ENCODE measurements around the gene STXBP5. TPM values are rescaled to one million over a fixed set of nuclear protein-coding genes. Genes with fewer than 3 reads are reported as not detected.

The STXBP5 gene
- polyA plus RNA-seq, 1 donor (not counting 4 experiments of a cell fraction or from before 2014, with no cell fraction given) = 19.4 TPM

DNA sequence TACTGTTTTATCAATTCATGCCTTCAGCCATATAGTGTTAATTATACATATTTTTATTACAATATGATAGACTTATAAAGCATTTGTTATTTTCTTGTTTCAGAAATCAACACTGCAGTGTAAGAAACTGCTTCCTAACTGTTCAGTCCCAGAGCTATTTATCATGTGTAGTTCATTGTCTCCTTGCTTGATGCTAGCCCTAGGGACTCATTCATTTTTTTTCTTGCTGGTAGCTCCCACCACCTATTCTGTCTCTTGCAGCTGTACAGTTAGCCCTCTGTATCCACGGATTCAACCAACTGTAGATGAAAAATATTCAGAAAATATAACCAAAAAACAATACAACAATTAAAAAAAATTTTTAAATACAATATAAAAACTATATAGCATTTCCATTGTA, 121.3 kb downstream of the STXBP5 start:
- FAIRE-seq (no peak), DNase-seq (ENCODE audit: low read depth, low spot score) (no peak)
- Histone ChIP-seq H3K9me1 (ENCODE audit: control insufficient read depth, extremely low read depth, insufficient read depth, low read length) (no peaks in the 10 kb centered on the region), H2AFZ (ENCODE audit: control insufficient read depth, low read length) (no peak overlapping the region), H3K36me3 (ENCODE audit: control insufficient read depth in 2 of 2, extremely low read depth in 1 of 2, insufficient read depth in 2 of 2, low read length in 2 of 2) (peaks cover 3 to 4% of the 10 kb centered on the region in 2 experiments), H3K79me2 (ENCODE audit: control insufficient read depth, insufficient read depth, low read length) (no peaks in the 10 kb centered on the region), H3K4me2 (ENCODE audit: control insufficient read depth, extremely low read depth, insufficient read depth, low read depth, low read length) (no peak overlapping the region), H3K9ac (ENCODE audit: control insufficient read depth, extremely low read depth, insufficient read depth, low read length) (no peak overlapping the region), H3K4me3 (ENCODE audit: control insufficient read depth in 2 of 3, extremely low read depth in 1 of 3, insufficient read depth in 2 of 3, low read depth in 1 of 3, low read length in 3 of 3) (no peak overlapping the region), H3K27me3 (ENCODE audit: control insufficient read depth, extremely low read depth, insufficient read depth, low read length) (no peaks in the 10 kb centered on the region), H3K9me3 (ENCODE audit: control insufficient read depth, low read depth, low read length) (no peaks in the 10 kb centered on the region), H3K4me1 (ENCODE audit: control insufficient read depth, extremely low read depth, insufficient read depth, low read length) (no peaks in the 10 kb centered on the region), H3K27ac (ENCODE audit: control insufficient read depth, insufficient read depth, low read length) (no peak overlapping the region), H4K20me1 (ENCODE audit: control insufficient read depth, extremely low read depth, insufficient read depth, low read length) (no peaks in the 10 kb centered on the region)
- dilution Hi-C loops (cut with MboI; ENCODE audit: extremely low pct_ligation_motif_present, low sequenced_read_pairs) = no loop called here
- TF ChIP-seq, protein P1, sequence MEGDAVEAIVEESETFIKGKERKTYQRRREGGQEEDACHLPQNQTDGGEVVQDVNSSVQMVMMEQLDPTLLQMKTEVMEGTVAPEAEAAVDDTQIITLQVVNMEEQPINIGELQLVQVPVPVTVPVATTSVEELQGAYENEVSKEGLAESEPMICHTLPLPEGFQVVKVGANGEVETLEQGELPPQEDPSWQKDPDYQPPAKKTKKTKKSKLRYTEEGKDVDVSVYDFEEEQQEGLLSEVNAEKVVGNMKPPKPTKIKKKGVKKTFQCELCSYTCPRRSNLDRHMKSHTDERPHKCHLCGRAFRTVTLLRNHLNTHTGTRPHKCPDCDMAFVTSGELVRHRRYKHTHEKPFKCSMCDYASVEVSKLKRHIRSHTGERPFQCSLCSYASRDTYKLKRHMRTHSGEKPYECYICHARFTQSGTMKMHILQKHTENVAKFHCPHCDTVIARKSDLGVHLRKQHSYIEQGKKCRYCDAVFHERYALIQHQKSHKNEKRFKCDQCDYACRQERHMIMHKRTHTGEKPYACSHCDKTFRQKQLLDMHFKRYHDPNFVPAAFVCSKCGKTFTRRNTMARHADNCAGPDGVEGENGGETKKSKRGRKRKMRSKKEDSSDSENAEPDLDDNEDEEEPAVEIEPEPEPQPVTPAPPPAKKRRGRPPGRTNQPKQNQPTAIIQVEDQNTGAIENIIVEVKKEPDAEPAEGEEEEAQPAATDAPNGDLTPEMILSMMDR (optimal IDR thresholded peaks at IDR 0.05 in 1 of 3, IDR thresholded peaks at IDR 0.05 in 1 of 3, conservative IDR thresholded peaks at IDR 0.05 in 1 of 3; ENCODE audit: extremely low read depth in 1 of 3, insufficient read depth in 2 of 3, low read length in 3 of 3) = no peak
- TF ChIP-seq EZH2 (IDR thresholded peaks at IDR 0.05; ENCODE audit: low read length) = no peak

DNA sequence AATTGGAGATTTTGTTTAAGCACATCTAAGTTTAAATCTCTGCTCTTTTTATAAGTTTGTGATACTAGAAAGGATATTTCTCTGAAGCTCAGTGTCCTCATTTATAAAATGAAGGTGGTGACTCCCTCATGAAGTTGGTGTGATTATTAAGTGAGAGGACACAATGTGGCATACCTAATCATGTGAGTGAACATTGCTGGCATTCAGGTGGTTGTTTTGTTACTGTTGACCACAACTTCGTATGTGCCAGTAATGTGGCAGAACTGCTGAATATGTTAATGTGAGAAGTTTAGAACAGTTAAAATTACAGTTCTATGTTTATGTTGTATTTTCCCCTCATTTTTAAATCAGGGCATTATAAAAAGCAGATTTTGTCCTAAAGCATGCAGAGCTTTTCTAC, 127.2 kb downstream of the STXBP5 start:
- H3K9me3 ChIP-seq (ENCODE audit: control insufficient read depth, low read depth, low read length) = no peaks in the 10 kb centered on the region
- dilution Hi-C loops (cut with MboI; ENCODE audit: extremely low pct_ligation_motif_present, low sequenced_read_pairs) = no loop called here
- FAIRE-seq = no peak
- no peaks in the 10 kb centered on the region for H3K9me1 ChIP-seq (ENCODE audit: control insufficient read depth, extremely low read depth, insufficient read depth, low read length)
- DNase-seq (ENCODE audit: low read depth, low spot score) = no peak
- no peaks in the 10 kb centered on the region for H3K27me3 ChIP-seq (ENCODE audit: control insufficient read depth, extremely low read depth, insufficient read depth, low read length)
- peaks cover 0 to 2% of the 10 kb centered on the region in 2 experiments for H3K36me3 ChIP-seq (ENCODE audit: control insufficient read depth in 2 of 2, extremely low read depth in 1 of 2, insufficient read depth in 2 of 2, low read length in 2 of 2)
- H4K20me1 ChIP-seq (ENCODE audit: control insufficient read depth, extremely low read depth, insufficient read depth, low read length) = no peaks in the 10 kb centered on the region
- TF ChIP-seq EZH2 (IDR thresholded peaks at IDR 0.05; ENCODE audit: low read length) = no peak
- TF ChIP-seq, protein P1 (optimal IDR thresholded peaks at IDR 0.05 in 1 of 3, IDR thresholded peaks at IDR 0.05 in 1 of 3, conservative IDR thresholded peaks at IDR 0.05 in 1 of 3; ENCODE audit: extremely low read depth in 1 of 3, insufficient read depth in 2 of 3, low read length in 3 of 3) = no peak
- no peak overlapping the region for H2AFZ ChIP-seq (ENCODE audit: control insufficient read depth, low read length)
- no peaks in the 10 kb centered on the region for H3K4me1 ChIP-seq (ENCODE audit: control insufficient read depth, extremely low read depth, insufficient read depth, low read length)
- H3K79me2 ChIP-seq (ENCODE audit: control insufficient read depth, insufficient read depth, low read length) = no peaks in the 10 kb centered on the region
- no peak overlapping the region for H3K4me2 ChIP-seq (ENCODE audit: control insufficient read depth, extremely low read depth, insufficient read depth, low read depth, low read length)
- H3K9ac ChIP-seq (ENCODE audit: control insufficient read depth, extremely low read depth, insufficient read depth, low read length) = no peak overlapping the region
- H3K4me3 ChIP-seq (ENCODE audit: control insufficient read depth in 2 of 3, extremely low read depth in 1 of 3, insufficient read depth in 2 of 3, low read depth in 1 of 3, low read length in 3 of 3) = no peak overlapping the region
- H3K27ac ChIP-seq (ENCODE audit: control insufficient read depth, insufficient read depth, low read length) = no peak overlapping the region
